Adrenal gland (tissue), 5 donors: Measurements from ENCODE around the gene KDM6A.

Experiments
- POLR2A ChIP-seq, 2 donors: fragments of 450-650 bp; IDR thresholded peaks; one replicate each; pipeline ENCODE4 v1.6.1; 2017; ENCODE audit warnings: antibody characterized with exemption in 2 of 2, mild to moderate bottlenecking in 2 of 2, moderate library complexity in 1 of 2
- TF ChIP-seq, protein P1 (sequence below), 6 experiments: fragments of 450-650 bp in 4 of 6; fragments of 200-600 bp in 2 of 6; sonication (generic) in 1 of 6; IDR thresholded peaks; 1 replicate in 5 of 6; 2 replicates in 1 of 6; pipeline versions ENCODE4 v1.5.1 to v1.8.0; 2016 to 2021; ENCODE audit warnings: antibody characterized with exemption in 6 of 6, mild to moderate bottlenecking in 2 of 6, moderate library complexity in 1 of 6
- donor health status: DM: no; HTN: no; CAD: no.

DNA sequence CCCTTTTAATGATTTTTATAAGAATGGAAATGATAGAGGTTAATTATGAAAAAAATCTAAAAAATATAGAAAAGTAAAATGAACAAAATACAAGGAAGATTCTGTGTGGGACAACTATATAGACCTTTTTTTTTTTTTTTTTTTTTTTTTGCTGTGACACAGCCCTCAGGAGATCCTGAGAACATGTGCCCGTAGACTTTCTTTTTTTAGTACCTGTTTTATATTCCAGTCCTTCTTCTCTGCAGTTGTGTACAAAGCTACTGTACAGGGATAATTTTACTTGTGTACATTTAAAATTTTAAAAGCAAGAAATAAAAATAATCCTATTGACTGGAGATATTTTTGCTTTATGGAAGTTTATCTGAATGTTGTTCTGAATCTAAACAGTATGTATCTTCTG is 85.5 kb downstream of the KDM6A start:
- TF ChIP-seq, protein P1, sequence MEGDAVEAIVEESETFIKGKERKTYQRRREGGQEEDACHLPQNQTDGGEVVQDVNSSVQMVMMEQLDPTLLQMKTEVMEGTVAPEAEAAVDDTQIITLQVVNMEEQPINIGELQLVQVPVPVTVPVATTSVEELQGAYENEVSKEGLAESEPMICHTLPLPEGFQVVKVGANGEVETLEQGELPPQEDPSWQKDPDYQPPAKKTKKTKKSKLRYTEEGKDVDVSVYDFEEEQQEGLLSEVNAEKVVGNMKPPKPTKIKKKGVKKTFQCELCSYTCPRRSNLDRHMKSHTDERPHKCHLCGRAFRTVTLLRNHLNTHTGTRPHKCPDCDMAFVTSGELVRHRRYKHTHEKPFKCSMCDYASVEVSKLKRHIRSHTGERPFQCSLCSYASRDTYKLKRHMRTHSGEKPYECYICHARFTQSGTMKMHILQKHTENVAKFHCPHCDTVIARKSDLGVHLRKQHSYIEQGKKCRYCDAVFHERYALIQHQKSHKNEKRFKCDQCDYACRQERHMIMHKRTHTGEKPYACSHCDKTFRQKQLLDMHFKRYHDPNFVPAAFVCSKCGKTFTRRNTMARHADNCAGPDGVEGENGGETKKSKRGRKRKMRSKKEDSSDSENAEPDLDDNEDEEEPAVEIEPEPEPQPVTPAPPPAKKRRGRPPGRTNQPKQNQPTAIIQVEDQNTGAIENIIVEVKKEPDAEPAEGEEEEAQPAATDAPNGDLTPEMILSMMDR (IDR thresholded peaks at IDR 0.05) = no peak
- no peak for TF ChIP-seq POLR2A (IDR thresholded peaks at IDR 0.05)
